GM21526 (cell line): ENCODE measurements around the gene NSUN5.
"Not testable (repeated sequence)": the region's sequence is repeated elsewhere in the genome, so short reads cannot be mapped to it uniquely, and the experiment has no call there.

Experiments
- ATAC-seq: cut with Tn5 transposase; IDR thresholded peaks from one replicate; pipeline ENCODE4 v1.9.1; 2021; ENCODE audit warnings: moderate library complexity; ENCODE audit not compliant: unreplicated experiment, low FRiP score

Gene NSUN5

GRCh38 chr7:73297706-73298105, 10.9 kb downstream of the NSUN5 start:
- not testable (repeated sequence) for ATAC-seq

GRCh38 chr7:73297235-73297634, 11.4 kb downstream of the NSUN5 start:
- not testable (repeated sequence) for ATAC-seq

GRCh38 chr7:73277210-73277609, 31.4 kb downstream of the NSUN5 start:
- ATAC-seq: not testable (repeated sequence)

GRCh38 chr7:73267813-73268212, 40.8 kb downstream of the NSUN5 start:
- ATAC-seq: not testable (repeated sequence)

GRCh38 chr7:73266719-73267368, 41.8 kb downstream of the NSUN5 start:
- peak; percentile 89 for ATAC-seq

GRCh38 chr7:73262416-73262815, 46.2 kb downstream of the NSUN5 start:
- ATAC-seq: not testable (repeated sequence)
